ENCODE results near the gene CCR1.
A peak's percentile ranks its signal among the peaks of the same experiment; 100 is the strongest.

Gene CCR1

GRCh38 chr3:46192939-46193338 is 15.2 kb downstream of the CCR1 start:
- DNase-seq (ENCODE audit: low read depth) = no peak
- no peak for TF ChIP-seq CTCF (conservative IDR thresholded peaks at IDR 0.05; ENCODE audit: low read depth, low read length)
- H3K4me3 ChIP-seq (ENCODE audit: low read depth, low read length) = no peak overlapping the region

DNA sequence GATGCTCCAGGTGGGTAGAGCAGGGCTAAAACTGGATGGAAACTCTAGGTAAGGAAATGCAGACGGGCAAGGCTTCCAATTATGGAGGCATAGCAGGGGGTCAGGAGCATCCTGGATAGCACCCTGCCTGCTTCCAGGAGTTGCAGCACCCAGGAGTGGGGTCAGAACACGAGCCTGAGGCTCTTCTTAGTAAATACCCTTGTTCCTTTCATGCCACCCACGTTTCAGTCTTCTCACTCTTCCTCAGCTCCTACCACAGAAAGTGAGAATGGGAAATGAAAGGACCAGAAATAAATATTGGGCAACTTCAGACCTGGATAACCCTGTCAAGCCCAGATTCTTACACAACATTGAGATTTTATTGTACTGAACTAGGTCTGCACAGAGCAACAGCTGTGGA is 16.4 kb downstream of the CCR1 start:
- H3K4me3 ChIP-seq (ENCODE audit: low read depth, low read length) = no peak overlapping the region
- no peak for DNase-seq (ENCODE audit: low read depth)
- TF ChIP-seq CTCF (conservative IDR thresholded peaks at IDR 0.05; ENCODE audit: low read depth, low read length) = no peak

GRCh38 chr3:46188708-46189107 is 19.4 kb downstream of the CCR1 start:
- TF ChIP-seq CTCF (conservative IDR thresholded peaks at IDR 0.05; ENCODE audit: low read depth, low read length) = no peak
- DNase-seq (ENCODE audit: low read depth) = no peak
- H3K4me3 ChIP-seq (ENCODE audit: low read depth, low read length) = no peak overlapping the region

DNA sequence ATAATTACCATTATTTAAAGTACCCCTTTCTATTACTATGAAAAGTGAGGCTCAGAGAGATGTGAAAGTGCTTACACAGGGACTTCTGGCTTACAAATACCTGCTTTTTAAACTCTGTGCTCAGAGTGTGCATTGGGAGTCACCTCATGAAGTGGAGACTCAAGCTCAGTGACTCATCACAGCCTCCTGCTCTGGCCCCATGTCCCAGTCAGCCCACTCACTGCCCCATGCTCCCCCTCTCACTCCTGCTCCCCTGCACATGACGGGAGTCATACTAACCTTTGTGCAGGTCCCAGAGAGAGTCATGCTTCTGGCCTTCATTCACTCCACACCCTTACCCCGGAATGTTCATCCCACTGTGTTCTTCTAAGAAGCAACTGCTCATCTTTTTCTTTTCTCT is 20.2 kb downstream of the CCR1 start:
- DNase-seq (ENCODE audit: low read depth) = peak; percentile 65
- no peak for TF ChIP-seq CTCF (conservative IDR thresholded peaks at IDR 0.05; ENCODE audit: low read depth, low read length)

GRCh38 chr3:46187341-46187700 is 20.8 kb downstream of the CCR1 start:
- no peak overlapping the region for H3K4me3 ChIP-seq (ENCODE audit: low read depth, low read length)
- DNase-seq (ENCODE audit: low read depth) = no peak
- no peak for TF ChIP-seq CTCF (conservative IDR thresholded peaks at IDR 0.05; ENCODE audit: low read depth, low read length)

More for the DNA sequence above, 20.2 kb downstream of the CCR1 start:
- no peak overlapping the region for H3K4me3 ChIP-seq (ENCODE audit: low read depth, low read length)

DNA sequence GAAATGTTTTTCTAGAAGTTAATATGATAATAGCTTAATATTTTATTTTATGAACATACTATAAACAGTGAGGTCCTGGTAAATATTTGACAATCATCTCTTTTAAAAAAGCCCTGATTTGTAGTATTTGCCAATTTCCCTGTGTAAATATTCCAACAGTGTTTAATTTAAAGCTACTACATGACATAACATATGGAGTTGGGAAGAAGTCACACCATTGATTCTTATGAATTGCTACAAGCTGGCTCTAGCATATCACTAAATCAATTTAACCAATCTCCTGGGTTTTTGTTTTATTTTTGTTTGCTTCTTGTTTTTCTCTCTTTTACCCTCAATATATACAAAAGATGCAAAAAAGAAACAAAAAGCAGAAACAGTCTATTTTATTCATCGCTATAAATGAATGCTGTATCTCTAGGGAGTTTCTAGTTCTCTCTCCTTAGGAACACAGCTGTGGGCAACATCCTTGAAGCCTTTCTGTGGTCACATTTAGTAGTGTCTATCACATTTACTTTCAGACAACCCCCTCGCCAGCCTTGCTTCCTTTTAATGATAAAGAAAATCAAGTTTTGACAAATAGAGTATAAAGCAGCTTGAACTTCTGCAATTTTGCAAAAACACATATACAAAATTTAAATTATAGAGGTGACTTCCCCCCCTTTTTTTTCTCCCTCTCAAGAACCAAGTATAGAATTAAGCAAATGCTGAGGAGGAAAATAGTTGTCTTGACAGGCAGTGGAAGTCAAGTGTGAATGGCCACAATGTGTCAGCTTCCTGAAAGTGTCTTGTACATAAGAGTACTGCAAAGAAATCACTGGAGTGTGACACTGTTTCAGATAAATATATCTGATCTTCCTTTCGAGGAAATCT is 21.4 kb downstream of the CCR1 start:
- TF ChIP-seq CTCF (conservative IDR thresholded peaks at IDR 0.05; ENCODE audit: low read depth, low read length) = no peak
- H3K4me3 ChIP-seq (ENCODE audit: low read depth, low read length) = no peak overlapping the region
- DNase-seq (ENCODE audit: low read depth) = no peak

GRCh38 chr3:46184469-46184868 is 23.6 kb downstream of the CCR1 start:
- DNase-seq (ENCODE audit: low read depth) = peak; percentile 87
- no peak for TF ChIP-seq CTCF (conservative IDR thresholded peaks at IDR 0.05; ENCODE audit: low read depth, low read length)
- H3K4me3 ChIP-seq (ENCODE audit: low read depth, low read length) = no peak overlapping the region
